ENCODE data around the gene PPP6R2.

PPP6R2 gene

GRCh38 chr22:50463188-50463900, 120.2 kb downstream of the PPP6R2 start:
- DNase-seq (ENCODE audit: insufficient read length, low spot score) = no peak
- TF ChIP-seq, protein P1, sequence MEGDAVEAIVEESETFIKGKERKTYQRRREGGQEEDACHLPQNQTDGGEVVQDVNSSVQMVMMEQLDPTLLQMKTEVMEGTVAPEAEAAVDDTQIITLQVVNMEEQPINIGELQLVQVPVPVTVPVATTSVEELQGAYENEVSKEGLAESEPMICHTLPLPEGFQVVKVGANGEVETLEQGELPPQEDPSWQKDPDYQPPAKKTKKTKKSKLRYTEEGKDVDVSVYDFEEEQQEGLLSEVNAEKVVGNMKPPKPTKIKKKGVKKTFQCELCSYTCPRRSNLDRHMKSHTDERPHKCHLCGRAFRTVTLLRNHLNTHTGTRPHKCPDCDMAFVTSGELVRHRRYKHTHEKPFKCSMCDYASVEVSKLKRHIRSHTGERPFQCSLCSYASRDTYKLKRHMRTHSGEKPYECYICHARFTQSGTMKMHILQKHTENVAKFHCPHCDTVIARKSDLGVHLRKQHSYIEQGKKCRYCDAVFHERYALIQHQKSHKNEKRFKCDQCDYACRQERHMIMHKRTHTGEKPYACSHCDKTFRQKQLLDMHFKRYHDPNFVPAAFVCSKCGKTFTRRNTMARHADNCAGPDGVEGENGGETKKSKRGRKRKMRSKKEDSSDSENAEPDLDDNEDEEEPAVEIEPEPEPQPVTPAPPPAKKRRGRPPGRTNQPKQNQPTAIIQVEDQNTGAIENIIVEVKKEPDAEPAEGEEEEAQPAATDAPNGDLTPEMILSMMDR (IDR thresholded peaks at IDR 0.05; ENCODE audit: insufficient read depth, missing control alignments) = no peak
- FAIRE-seq = no peak

DNA sequence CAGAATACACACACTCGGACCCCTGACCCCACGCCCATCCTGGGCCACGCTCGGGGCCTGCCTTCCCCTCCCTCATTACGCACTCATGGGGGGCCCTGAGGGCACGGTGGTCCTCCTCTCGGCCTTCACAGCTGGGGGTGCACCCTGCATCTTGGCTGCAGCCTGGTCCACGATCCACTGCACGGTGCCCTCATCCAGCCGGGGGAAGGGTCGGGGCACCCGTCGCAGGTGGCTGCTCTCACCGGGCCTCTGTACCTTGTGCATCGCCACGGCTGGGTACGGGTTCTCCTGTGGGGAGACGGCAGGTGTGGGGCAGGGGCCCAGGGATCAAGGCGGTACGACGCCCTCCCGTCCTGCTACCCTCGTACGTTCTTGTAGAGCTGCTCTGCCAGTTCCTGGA, 121.3 kb downstream of the PPP6R2 start:
- FAIRE-seq = no peak
- no peak for DNase-seq (ENCODE audit: insufficient read length, low spot score)
- TF ChIP-seq, protein P1 (IDR thresholded peaks at IDR 0.05; ENCODE audit: insufficient read depth, missing control alignments) = no peak

GRCh38 chr22:50465066-50465930, 122.2 kb downstream of the PPP6R2 start:
- FAIRE-seq = no peak
- TF ChIP-seq, protein P1 (IDR thresholded peaks at IDR 0.05; ENCODE audit: insufficient read depth, missing control alignments) = no peak

DNA sequence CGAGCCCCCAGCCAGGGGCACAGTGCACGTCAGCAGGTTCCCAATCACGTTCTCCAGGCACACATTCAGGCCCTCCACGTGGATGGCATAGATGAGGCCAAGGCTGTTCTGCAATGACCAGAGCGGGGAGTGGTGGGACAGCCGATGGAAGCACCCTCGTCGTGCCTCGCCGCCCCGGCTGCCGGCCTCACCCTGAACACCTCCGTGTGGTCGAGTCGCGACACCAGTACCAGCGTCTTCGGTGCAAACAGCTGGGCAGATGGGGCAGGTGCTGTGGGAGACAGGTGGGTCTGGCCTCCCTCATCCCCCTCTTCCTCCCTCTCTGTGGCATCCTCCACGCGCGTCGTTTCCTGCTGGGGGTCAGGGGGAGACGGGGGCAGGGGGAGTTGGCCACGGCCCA, 124.2 kb downstream of the PPP6R2 start:
- TF ChIP-seq, protein P1 (IDR thresholded peaks at IDR 0.05; ENCODE audit: insufficient read depth, missing control alignments) = no peak
- no peak for FAIRE-seq
- DNase-seq (ENCODE audit: insufficient read length, low spot score) = no peak

More at GRCh38 chr22:50465066-50465930, 122.2 kb downstream of the PPP6R2 start:
- DNase-seq (ENCODE audit: insufficient read length, low spot score) = no peak

GRCh38 chr22:50467773-50468440, 124.8 kb downstream of the PPP6R2 start:
- no peak for DNase-seq (ENCODE audit: insufficient read length, low spot score)
- TF ChIP-seq, protein P1 (IDR thresholded peaks at IDR 0.05; ENCODE audit: insufficient read depth, missing control alignments) = no peak
- no peak for FAIRE-seq

- no peak for FAIRE-seq
- DNase-seq (ENCODE audit: insufficient read length, low spot score) = no peak
- TF ChIP-seq, protein P1 (IDR thresholded peaks at IDR 0.05; ENCODE audit: insufficient read depth, missing control alignments) = no peak
These were observed 125.5 kb downstream of the PPP6R2 start for GRCh38 chr22:50468626-50469025.

Measured in D721Med (cell line).